HFFc6 (cell line): Measurements from ENCODE around the gene BRAT1. TPM values are rescaled to one million over a fixed set of nuclear protein-coding genes. Genes with fewer than 3 reads are reported as not detected.

Source experiments
- DNase-seq: peaks from one replicate; pipeline ENCODE4 v3.0.0-alpha.2; 2018
- H3K27ac Mint-ChIP-seq: 2 replicates; pipeline ENCODE4 v1.8.0; 2020; ENCODE audit warnings: mild to moderate bottlenecking, mixed read lengths
- H3K27me3 Mint-ChIP-seq: 2 replicates; pipeline ENCODE4 v1.8.0; 2021; ENCODE audit warnings: mild to moderate bottlenecking, moderate library complexity, mixed read lengths; ENCODE audit not compliant: insufficient read depth
- H3K36me3 Mint-ChIP-seq: 2 replicates; pipeline ENCODE4 v1.8.0; 2021; ENCODE audit warnings: low read depth, mixed read lengths
- H3K4me1 Mint-ChIP-seq: 2 replicates; pipeline ENCODE4 v1.8.0; 2020; ENCODE audit warnings: low read depth, mixed read lengths
- H3K4me3 Mint-ChIP-seq: 2 replicates; pipeline ENCODE4 v1.8.0; 2020; ENCODE audit warnings: mild to moderate bottlenecking, moderate library complexity, mixed read lengths
- H3K9me3 Mint-ChIP-seq: 2 replicates; pipeline ENCODE4 v1.8.0; 2020; ENCODE audit warnings: mild to moderate bottlenecking, mixed read lengths
- CTCF ChIP-seq: fragments of 200-600 bp; sonication (generic); IDR thresholded peaks from 2 replicates; pipeline ENCODE4 v1.5.0; 2021; ENCODE audit warnings: antibody characterized with exemption, mild to moderate bottlenecking
- total RNA-seq, 6 experiments: library from RNA; stranded (reverse); fragmentation: NEBNext Ultra II Directional; extraction: Animal tissue kit (Norgen Biotek cat#: 25700); gene quantifications; 2 replicates in 1 of 6; 3 replicates in 5 of 6; pipeline ENCODE4 v1.2.3, GENCODE V29; 2021

Gene BRAT1
- total RNA-seq, 6 experiments from 2014 or later = 21.3 to 26.0 (median 23.3) TPM

- peak overlapping the region; percentile 76 for H3K27ac Mint-ChIP-seq
- H3K27me3 Mint-ChIP-seq = peaks cover 2% of the 10 kb centered on the region; the same call in 1 of the 2 replicates
- DNase-seq = peak; percentile 80
- H3K9me3 Mint-ChIP-seq = no peaks in the 10 kb centered on the region
- no peak for TF ChIP-seq CTCF
- 0 out of 2 replicates have a peak overlapping the region, but pooled peaks have one; percentile 7 for H3K4me3 Mint-ChIP-seq
- no peaks in the 10 kb centered on the region; the same call in 1 of the 2 replicates for H3K36me3 Mint-ChIP-seq
- peaks cover 37% of the 10 kb centered on the region for H3K4me1 Mint-ChIP-seq
Measured at GRCh38 chr7:2527505-2528467, 27.5 kb downstream of the BRAT1 start.

GRCh38 chr7:2526659-2527504 lies 28.4 kb downstream of the BRAT1 start:
- H3K4me3 Mint-ChIP-seq = no peak overlapping the region
- no peaks in the 10 kb centered on the region; the same call in 1 of the 2 replicates for H3K36me3 Mint-ChIP-seq
- no peak overlapping the region; the same call in none of the 2 replicates for H3K27ac Mint-ChIP-seq
- no peaks in the 10 kb centered on the region for H3K9me3 Mint-ChIP-seq
- DNase-seq = no peak
- peaks cover 46% of the 10 kb centered on the region for H3K4me1 Mint-ChIP-seq
- TF ChIP-seq CTCF = no peak
- H3K27me3 Mint-ChIP-seq = peaks cover 2% of the 10 kb centered on the region; the same call in 1 of the 2 replicates

- no peak for TF ChIP-seq CTCF
- Mint-ChIP-seq H3K4me3 (no peak overlapping the region), H3K27ac (no peak overlapping the region), H3K36me3 (no peaks in the 10 kb centered on the region; the same call in 1 of the 2 replicates), H3K9me3 (no peaks in the 10 kb centered on the region), H3K4me1 (peaks cover 47% of the 10 kb centered on the region), H3K27me3 (peaks cover 2% of the 10 kb centered on the region; the same call in 1 of the 2 replicates)
- no peak for DNase-seq
Measured at GRCh38 chr7:2525658-2526630, 29.4 kb downstream of the BRAT1 start.

GRCh38 chr7:2524808-2525657 lies 30.3 kb downstream of the BRAT1 start:
- H3K4me3 Mint-ChIP-seq = no peak overlapping the region
- H3K4me1 Mint-ChIP-seq = peaks cover 45% of the 10 kb centered on the region
- H3K9me3 Mint-ChIP-seq = no peaks in the 10 kb centered on the region

More at GRCh38 chr7:2524808-2525657, 30.3 kb downstream of the BRAT1 start:
- DNase-seq = no peak
- H3K36me3 Mint-ChIP-seq = no peaks in the 10 kb centered on the region; the same call in 1 of the 2 replicates
- TF ChIP-seq CTCF = no peak
- H3K27me3 Mint-ChIP-seq = peaks cover 2% of the 10 kb centered on the region
- no peak overlapping the region for H3K27ac Mint-ChIP-seq
